Hematopoietic multipotent progenitor cell treated with erythropoietin and hydrocortisone succinate and interleukin-3 and kit ligand, for 4 days (in vitro differentiated cells): ENCODE data around the gene NUP98.

Experiments
- DNase-seq: peaks from one replicate; pipeline ENCODE4 v3.0.0-alpha.2; 2015

The NUP98 gene

DNA sequence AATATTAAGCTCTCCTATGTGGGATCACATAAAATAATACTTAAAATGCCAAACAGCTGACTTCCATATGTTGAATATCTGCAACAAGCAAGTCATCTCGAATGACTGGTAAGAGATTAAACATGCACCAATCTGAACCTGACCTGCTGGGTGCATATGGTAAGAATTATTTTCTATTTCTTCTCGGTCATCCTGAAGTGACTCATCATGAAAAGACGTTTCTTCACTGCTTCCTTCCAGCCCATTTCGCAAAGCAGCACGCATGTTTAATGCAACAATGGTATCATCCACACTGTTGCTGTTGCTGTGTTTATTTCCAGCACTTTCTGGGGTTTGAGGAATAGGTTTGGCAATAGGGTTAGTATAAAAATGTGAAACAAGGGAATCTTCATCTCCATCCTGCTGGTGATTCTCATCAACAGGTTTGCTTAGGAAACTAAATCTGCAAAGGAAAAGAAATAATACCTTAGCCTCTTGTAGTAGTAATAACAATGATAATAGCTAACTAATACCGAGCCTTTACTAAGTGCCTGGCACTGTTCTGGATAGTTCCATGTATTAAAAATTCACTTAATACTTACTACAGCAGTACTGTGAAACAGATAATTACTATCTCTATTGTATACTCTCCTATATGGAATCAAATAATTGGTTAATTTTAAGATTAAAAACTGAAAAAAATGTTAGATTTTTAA is 74.2 kb downstream of the NUP98 start:
- peak; percentile 46 for DNase-seq

DNA sequence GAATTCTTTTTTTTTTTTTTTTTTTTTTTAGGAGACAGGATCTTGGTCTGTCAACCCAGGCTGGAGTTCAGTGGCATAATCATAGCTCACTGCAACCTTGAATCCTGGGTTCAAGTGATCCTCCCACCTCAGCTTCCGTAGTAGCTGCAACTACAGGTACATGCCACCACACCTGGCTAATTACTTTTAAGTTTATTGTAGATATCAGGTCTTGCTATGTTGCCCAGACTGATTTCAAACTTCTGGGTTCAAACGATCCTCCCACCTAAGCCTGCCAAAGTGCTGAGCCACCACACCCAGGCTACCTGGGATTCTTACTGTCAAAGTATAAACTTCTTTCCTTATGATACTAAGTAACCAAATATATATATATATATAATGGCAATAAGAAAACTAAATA is 75.3 kb downstream of the NUP98 start:
- no peak for DNase-seq

DNA sequence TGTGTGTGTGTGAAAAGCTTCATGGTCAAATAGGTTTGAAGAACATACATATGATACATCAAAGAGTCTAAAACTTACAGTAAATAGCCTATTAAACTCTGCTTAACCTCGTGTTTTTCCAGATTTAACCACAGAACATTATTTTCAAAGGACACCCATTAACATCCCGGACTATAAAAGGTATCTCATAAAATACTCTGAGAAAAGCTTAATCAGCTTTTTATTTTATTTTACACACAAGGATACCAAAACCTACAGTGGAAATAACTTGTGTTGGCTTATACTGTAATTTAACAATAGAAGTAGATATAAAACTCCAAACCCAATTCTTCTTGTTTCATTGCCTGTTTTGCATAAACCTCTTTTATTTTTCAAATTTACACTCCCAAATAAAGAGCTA is 76.4 kb downstream of the NUP98 start:
- DNase-seq = no peak

DNA sequence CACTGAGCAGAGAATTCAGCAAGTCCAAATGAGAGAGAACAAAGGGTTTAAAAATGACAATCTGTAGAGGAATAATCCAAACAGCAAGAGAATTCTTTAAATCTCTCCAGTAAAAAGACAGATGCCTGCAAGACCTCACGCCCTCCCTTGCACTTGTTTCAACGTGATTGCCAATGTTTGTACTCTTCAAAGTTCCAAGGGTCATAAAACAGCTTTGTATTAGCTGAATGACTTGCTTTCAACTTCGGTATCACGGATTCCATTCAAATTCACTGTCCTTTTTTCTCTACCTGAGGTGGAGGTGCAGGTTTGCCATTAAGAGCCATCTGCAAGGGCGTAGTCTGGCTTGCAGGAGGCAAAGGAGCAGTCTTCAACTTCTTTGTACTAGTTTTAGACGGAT is 85.1 kb downstream of the NUP98 start:
- no peak for DNase-seq

DNA sequence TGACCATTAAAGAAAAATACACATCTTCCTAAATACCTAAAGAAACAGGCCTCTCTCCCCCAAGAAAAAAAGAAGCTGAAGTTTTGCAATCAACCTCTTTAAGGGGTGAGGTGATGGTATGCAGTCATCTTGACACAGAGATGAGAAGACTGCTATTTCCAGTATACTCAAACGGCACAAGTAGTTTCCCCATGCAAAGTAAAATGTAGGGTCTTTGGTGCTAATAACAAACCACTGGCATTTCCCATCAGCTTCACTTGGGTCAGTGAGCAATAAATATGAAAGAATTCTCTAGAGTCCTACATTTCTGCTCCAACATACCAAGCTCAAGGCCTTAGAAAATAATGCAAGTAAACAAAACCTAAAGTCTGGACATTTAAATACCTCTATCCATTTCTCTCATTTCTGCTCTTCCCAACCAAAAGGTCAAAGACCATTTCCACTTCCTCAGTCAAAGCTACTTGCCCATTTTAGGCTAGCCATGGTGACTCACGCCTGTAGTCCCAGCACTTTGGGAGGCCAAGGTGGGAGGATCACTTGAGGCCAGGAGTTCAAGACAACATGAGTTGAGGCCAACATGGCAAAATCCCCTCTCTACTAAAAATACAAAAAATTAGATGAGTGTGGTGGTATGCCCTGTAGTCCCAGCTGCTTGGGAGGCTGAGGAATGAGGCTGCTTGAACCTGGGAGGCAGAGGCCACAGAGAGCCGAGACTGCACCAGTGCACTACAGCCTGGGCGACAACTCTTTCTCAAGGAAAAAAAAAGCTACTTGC is 86.7 kb downstream of the NUP98 start:
- DNase-seq = no peak

DNA sequence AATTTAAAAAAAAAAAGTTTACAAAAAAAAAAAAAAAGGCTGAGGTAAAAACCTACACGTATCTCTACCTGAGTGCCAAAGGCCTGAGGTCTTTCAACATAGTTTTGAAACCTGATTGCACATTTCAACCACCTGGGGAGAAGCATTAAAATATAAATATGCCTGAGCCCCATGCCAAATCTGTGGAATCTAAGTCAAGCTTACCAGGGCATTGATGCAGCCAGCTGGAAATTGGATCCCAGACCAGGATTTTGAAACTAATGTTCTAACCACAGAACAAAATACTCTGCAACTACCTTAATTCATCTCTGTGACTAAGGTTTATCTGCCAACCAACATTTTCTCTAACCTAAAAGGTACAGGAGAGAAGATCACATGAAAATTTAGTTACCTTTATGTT is 87.4 kb downstream of the NUP98 start:
- DNase-seq = no peak

DNA sequence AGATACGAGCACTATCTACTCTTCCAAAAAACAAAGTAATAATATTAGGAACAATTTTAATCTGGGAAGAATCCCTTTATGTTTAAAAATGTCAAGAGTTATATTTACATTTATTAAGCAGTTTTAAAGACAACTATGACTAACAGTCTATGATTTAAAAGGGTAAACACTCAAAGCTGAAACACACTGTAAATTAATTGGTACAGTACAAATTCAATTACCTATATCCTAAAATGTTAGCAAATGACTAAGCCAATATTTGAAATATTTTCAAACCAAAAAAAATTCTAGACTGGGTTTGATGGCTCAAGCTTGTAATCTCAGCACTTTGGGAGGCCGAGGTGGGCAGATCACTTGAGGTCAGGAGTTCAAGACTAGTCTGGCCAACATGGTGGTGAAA is 90.2 kb downstream of the NUP98 start:
- DNase-seq = no peak

DNA sequence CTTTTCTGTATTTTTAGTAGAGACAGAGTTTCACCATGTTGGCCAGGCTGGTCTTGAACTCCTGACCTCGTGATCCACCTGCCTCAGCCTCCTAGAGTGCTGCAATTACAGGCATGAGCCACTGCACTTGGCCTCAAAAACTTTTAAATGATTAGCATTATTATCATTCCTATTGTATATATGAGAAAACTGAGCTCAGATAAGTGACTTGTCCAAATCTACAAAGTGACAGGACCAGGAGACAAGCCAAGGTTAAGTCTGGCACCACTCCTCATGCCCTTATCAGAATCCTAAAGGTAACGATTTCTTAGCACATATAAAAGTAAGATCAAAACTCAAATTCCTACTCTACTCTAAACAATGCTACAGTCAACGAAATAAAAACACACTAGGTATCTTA is 94.0 kb downstream of the NUP98 start:
- DNase-seq = no peak

DNA sequence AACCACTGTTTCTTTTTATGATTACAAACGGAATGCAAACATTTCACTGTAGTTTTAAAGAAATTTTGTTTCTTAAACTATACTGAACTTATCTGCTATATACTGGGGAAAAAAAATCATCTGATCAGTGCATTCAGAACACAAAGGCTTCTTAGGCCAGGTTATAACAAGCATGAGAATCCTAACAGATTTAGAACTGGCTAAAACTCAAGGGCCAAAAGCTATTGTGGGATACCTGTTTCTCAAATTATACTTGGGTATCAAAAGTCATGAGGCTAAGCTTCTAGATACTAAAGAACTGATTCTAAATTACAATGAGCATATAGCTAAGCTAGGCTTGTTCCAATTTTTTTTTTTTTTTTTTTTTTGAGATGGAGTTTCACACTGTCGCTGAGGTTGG is 96.4 kb downstream of the NUP98 start:
- DNase-seq = no peak

DNA sequence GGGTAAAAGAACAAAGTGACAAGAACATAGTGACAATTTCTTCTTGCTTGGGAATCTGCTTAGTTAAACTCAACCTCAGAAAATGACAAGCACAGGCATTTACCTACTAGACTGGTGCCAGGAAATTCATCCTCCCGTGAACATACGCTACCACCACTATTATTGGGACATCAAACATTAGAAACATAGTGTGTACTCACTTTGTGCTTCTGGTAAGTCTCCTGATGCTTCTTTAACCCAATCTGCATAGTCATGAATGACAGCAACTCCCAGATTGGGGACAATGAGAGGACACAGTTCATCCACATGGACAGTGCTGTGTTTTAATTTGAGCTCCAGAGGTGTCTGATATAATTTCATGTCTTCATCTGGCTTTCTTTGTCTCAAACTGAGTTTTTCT is 96.9 kb downstream of the NUP98 start:
- no peak for DNase-seq

DNA sequence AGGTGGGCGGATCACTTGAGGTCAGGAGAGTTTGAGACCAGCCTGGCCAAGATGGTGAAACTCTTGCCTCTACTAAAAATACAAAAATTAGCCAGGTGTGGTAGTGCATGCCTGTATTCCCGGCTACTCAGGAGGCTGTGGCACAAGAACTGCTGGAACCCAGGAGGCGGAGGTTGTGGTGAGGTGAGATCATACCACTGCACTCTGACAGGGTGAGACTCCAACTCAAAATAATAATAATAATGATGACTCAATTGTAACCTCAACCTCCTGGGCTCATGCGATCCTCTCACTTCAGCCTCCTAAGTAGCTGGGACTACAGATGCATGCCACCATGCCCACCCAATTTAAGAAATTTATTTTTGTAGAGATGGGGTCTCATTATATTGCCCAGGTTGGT is 110.6 kb downstream of the NUP98 start:
- DNase-seq = no peak

DNA sequence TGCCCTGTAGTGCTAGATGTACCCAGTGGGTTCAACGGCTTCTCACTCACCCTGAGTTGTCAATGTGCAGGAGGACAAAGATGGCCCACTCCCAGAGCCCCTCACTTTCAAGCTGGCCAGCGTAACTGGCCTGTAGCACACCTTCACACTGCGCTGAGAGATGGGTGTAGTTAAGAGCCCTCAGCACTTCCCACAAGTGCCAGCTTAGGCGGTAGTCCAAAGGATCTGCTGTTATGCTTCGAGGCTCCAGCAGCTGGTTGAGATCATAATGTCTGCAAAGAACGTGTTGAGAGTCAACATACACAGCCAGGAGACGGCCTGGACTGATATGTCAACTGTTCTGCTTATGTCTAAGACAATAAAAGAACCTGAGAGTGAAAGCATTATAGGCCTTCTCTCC is 111.4 kb downstream of the NUP98 start:
- no peak for DNase-seq

DNA sequence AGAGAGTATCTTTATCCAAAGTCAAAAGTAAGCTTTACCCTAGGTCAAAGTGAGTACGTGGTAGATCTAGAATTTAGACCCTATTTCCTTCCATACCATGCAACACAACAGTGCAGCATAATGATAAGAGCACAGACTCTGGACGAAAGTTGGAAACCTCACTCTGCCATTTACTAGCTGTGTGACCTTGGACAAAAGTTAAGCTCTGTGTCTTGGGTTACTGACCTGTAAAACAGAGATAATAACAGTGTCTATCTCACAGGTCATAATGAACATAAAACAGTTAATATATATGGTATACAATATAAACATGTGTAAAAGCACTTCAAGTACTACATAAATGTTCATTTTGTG is 112.6 kb downstream of the NUP98 start:
- peak; percentile 59 for DNase-seq

DNA sequence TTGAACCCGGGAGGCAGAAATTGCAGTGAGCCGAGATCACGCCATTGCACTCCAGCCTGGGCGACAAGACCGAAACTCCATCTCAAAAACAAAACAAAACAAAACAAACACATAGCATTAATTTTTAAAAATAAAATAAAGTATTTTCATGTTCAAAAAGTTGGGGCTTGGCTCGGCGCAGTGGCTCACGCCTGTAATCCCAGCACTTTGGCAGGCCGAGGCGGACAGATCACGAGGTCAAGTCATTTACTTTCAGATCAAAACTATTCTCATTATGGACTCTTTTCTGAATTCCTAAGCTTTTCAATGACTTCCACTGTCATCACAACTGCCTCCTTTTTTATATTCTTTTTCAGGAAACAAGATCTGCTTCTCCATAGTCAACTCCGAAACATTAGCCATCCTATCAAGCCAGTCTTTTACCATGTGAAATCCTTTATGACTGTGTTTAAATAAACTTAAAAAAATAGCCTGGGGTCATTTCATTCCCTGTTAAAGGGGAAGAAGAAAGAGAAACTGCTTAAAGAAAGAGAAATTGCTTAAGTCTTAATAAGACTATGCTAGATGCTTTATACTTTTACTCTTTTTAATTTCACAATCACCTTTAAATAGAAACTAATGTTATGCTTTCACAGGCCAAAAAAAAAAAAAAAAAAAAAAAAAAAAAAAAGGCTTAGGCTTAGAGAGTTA is 113.1 kb downstream of the NUP98 start:
- no peak for DNase-seq

DNA sequence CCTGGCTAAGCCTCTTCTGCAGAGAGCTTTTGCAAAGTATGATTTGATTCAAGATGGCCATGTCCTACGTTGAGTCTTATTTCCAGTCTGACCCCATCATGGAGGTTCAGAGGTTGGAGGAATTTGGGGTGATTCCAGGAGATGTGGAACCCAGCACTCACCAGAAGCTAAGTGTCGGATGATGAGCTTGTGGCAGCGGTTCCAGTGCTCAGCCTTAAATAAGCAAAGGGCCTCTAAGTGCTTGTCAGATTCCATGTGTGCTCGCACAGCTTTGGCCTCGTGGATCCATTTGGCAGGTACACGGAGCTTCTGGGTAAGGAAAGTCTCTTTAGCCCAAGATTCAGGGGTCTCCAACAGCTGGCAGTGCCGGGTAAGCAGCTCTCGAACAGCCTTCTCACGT is 114.3 kb downstream of the NUP98 start:
- DNase-seq = no peak

DNA sequence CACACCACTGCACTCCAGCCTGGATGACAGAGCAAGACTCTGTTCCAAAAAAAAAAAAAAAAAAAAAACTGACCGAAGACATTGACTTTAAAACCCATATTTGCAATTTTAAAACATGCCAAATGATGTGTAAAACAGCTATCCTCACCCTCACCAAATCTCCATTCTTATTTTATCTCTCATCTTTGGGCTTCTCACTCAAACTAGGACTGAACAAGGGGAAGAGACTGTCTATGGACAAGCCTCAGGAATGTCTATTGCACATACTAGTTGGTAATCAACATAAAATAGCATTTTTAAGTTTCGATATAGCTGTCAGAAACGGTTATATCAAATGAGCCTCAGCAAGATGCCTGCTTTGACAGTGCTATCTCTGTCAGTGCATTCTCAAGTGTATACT is 118.3 kb downstream of the NUP98 start:
- no peak for DNase-seq

DNA sequence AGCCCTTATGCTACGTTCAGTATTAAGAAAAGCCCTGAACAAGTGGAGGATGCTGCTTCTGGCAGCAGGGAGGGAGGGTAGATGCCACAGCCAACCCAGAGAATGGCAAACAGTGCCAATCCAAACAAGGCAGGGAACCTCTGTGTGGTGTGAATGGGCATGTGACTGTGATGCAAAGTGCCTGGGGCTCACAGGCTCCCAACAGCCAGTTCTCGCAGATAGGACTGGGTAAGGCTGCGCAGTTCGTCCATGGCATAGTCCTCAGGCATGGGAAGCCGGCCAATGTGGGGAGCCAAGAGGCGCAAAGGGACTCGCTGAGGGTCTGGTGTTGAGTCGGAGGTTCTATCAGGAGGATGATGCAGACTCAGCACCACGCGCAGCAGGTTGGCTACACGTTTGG is 121.4 kb downstream of the NUP98 start:
- DNase-seq = no peak

DNA sequence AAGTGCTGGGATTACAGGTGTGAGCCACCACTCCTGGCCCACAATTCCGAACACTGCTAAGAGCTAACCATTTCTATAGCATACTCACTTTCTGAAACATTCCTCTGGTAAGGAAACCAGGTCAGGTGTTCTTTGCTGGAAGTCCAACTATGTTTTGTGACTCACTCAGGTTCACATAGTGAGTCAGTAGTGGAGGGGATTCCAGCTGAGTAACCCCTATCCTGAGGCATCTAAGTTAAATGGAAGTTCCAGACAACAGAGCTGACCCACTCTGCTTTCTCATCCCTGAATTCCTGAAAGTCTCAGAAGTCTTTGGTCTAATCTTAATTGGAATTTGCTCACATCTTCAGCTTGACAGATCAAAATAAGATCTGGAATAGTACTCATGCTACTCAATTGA is 123.2 kb downstream of the NUP98 start:
- DNase-seq = no peak

DNA sequence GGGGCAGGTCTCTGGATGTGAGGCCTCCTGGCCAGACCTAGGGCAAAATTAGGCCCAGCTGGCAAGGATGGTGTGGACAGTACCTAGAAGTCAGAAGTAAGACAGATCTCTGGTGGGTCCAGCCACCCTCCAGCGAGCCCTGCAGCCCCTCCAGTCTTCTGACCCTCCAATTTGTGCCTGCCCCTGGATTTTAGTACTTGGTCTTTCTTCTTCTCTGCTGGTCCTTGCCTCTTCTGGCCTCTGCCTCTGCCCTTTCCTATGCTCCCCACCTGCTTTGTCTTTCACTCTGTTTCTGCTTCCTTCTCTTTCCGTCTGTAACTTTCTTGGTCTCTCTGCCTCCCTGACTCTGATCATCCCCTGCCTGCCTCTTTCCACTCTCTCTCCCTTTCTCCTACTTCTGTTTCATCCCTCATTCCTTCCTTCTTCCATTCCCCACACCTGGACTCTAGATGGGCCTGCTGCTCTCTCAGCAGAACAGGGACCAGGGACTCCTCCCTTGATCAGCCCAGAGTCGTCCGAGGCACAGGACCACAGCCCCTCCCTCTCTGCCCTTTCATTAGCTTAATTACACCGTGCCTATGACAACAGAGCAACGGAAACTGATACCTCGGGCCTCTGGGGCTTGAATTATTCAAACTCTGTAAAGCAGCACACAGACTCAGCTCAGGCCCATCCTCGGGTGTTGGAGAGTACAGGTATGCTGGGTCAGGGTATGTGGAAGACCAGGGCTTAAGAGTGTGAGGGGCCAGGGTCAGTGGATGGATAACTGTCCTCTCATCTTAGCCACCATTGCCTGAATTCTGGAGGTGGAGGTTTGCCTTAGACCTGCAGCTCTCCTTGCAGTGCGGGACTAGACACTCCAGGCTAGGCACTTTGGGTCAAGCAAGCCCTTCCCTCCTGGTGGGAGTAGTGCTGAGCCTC is 125.8 kb downstream of the NUP98 start, which contains the start of gene CHRNA10:
CHRNA10 (minus strand) TSS at position 51 of the 921 bp plus-strand sequence. CDS start 72 bp downstream, outside the sequence.
- no peak for DNase-seq

DNA sequence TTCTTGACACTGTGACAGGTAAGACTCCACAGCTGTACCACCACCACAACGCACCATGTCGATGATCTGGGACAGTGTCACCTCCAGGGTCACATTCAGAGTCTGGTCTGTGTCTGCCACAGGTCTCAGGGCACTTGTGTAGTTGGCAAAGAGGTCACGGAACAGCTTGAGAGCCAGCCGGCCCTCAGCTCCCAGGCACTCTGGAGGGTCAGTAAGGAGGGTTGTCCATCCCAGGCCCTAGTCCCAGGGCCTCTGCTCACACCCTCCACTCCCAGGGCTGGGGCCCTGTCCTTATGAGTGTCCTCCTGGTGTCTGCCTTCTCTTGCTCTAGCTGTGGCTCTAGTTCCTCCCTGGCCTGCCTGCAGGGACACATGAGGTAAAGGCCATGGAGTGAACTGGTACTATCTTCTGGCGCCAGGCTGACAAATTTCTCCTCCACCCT is 127.6 kb downstream of the NUP98 start:
- no peak for DNase-seq

DNA sequence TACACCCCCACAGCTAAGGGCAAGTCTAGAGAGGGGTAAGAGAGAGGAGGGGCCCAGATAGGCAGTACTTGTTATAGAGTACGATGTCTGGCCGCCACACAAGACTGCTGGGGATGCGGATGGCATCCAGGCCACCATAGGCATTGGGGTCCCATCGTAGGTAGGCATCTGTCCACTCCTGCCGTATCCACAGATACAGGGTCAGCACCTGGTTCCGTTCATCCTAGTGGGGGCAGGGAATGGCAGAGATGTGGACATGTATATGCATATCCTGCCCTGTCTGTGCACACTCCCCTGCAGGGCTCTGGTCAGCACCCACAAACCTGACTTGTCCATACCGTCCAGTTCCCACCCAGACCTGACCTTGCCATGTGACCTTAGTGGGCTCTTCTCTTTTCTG is 128.2 kb downstream of the NUP98 start:
- DNase-seq = no peak

DNA sequence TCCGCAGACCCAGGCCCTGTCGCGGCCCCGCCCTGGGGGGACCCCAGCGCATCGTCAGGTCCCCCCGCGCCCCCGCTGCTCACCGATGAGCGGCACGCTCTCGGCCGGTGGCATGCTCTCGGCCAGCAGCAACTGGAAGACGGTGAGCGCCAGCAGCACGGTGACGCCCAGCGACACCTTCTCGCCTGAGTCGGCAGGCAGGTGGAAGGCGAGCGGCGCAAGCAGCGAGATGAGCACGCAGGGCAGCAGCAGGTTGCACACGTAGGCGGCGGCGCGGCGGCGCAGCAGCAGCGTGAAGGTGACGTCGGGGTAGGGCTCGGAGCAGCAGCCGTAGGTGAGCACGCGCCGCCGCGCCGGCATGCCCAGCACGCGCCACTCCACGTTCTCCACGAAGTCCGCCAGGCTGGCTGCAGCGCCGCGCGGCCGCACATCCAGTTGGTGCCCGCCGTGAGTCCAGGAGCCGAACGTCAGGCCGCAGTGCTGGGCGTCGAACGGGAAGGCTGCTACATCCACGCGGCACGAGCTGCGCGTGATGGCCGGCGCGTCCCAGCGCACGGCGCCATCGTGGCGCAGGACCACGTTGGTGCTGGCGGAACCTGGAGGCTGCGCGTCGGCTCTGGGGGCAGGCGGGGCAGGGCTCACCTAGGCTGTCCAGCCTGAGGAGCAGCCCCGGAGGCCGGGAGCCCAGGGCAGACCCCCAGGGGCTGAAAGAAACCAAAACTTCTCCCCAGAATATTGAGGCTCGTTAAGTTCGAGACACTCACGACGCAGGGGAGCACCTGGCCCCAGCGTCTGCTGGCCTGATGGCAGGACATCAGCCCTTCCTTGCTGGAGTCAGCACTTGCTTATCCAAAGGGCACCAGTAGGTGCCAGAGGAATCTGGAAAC is 130.0 kb downstream of the NUP98 start:
- DNase-seq = no peak
